Panc1 (cell line): ENCODE data around the gene WFIKKN1. TPM values are rescaled to one million over a fixed set of nuclear protein-coding genes. Genes with fewer than 3 reads are reported as not detected.

Experiments used
- ATAC-seq: fragments of 200-7000 bp; cut with Tn5 transposase; 2 replicates; pipeline ENCODE4 v1.9.1; 2020; ENCODE audit warnings: mild to moderate bottlenecking, moderate library complexity
- BruUV-seq: library from RNA; stranded (reverse); fragments of 400-500 nt; replicated peaks from 2 replicates; lab custom pipeline; 2021; lab: Mats Ljungman, UMichigan
- CTCF ChIA-PET: fragments of 300-600 bp; sonication (Branson Sonifier 250); formaldehyde crosslinking; loops from one replicate; lab custom pipeline; 2022; ENCODE audit warnings: antibody characterized with exemption; lab: Charles Lee
- POLR2A ChIA-PET: fragments of 300-600 bp; sonication (Branson Sonifier 250); formaldehyde crosslinking; loops from one replicate; lab custom pipeline; 2022; ENCODE audit warnings: antibody characterized with exemption; lab: Charles Lee
- DNase-seq: peaks from one replicate; pipeline ENCODE4 v3.0.0-alpha.2; 2010; ENCODE audit warnings: low read depth, low spot score
- H3K27ac ChIP-seq: 2 replicates; pipeline ENCODE4 v1.5.1; 2011; ENCODE audit warnings: mild to moderate bottlenecking, low read length, inconsistent platforms
- H3K27me3 ChIP-seq: fragments of 200-500 bp; sonication (Bioruptor generic); 2 replicates; pipeline ENCODE4 v1.6.0; 2014; ENCODE audit warnings: low read length, inconsistent platforms; ENCODE audit not compliant: control insufficient read depth, insufficient read depth
- H3K36me3 ChIP-seq: fragments of 200-500 bp; sonication (Bioruptor generic); 2 replicates; pipeline ENCODE4 v1.5.1; 2014; ENCODE audit warnings: inconsistent platforms, mild to moderate bottlenecking, low read length, moderate library complexity; ENCODE audit not compliant: control insufficient read depth, insufficient read depth
- H3K4me1 ChIP-seq: 2 replicates; pipeline ENCODE4 v1.5.1; 2011; ENCODE audit warnings: inconsistent platforms, mild to moderate bottlenecking, low read length, moderate library complexity; ENCODE audit not compliant: control insufficient read depth, insufficient read depth
- H3K4me3 ChIP-seq, 2 experiments: 2 replicates each; pipeline ENCODE4 v1.5.1; 2011 to 2012; ENCODE audit warnings: low read depth in 2 of 2, low read length in 2 of 2, mild to moderate bottlenecking in 2 of 2, inconsistent platforms in 1 of 2, moderate library complexity in 1 of 2
- H3K9me3 ChIP-seq: fragments of 200-500 bp; sonication (Bioruptor generic); 2 replicates; pipeline ENCODE4 v1.5.1; 2014; ENCODE audit warnings: low read depth, mild to moderate bottlenecking, inconsistent platforms, low read length, moderate library complexity; ENCODE audit not compliant: control insufficient read depth, insufficient read depth
- CTCF ChIP-seq: fragments of 450-650 bp; IDR thresholded peaks from 2 replicates; pipeline ENCODE4 v1.5.1; 2017; ENCODE audit warnings: mild to moderate bottlenecking
- POLR2AphosphoS5 ChIP-seq: IDR thresholded peaks from 2 replicates; pipeline ENCODE4 v1.6.1; 2012; ENCODE audit warnings: mild to moderate bottlenecking, low read depth, low read length, moderate library complexity
- SIN3A ChIP-seq: IDR thresholded peaks from 2 replicates; pipeline ENCODE4 v1.6.1; 2012; ENCODE audit warnings: low read depth, mild to moderate bottlenecking, low read length, moderate library complexity, borderline replicate concordance; ENCODE audit not compliant: insufficient read depth
- TCF7L2 ChIP-seq: IDR thresholded peaks from 2 replicates; pipeline ENCODE4 v1.6.1; 2011; ENCODE audit warnings: mild to moderate bottlenecking, low read depth, low read length, inconsistent platforms
- in situ Hi-C: cut with HindIII; loops from 2 replicates; pipeline ENCODE4 v1.10.0; 2016; ENCODE audit warnings: low sequenced_read_pairs, low pct_unique_long_range_greater_than_20kb
- intact Hi-C: fragments of 100-400 bp; cut with micrococcal nuclease; formaldehyde crosslinking; loops from one replicate; pipeline ENCODE4 v1.10.0; 2022; ENCODE audit not compliant: unreplicated experiment
- total RNA-seq: library from RNA; stranded (reverse); gene quantifications from one replicate; pipeline ENCODE4 v1.2.1, GENCODE V29; 2021; ENCODE audit not compliant: unreplicated experiment
- TF ChIP-seq, protein P1 (sequence below), 2 experiments: IDR thresholded peaks; 2 replicates each; pipeline ENCODE4 v1.6.1; 2011 to 2012; ENCODE audit warnings: low read depth in 2 of 2, control low read depth in 1 of 2, low read length in 1 of 2, mild to moderate bottlenecking in 1 of 2, moderate library complexity in 1 of 2; ENCODE audit not compliant: insufficient read depth in 1 of 2

Gene WFIKKN1
- total RNA-seq, 1 experiment from 2014 or later = 2.0 TPM

GRCh38 chr16:680625-680945 is 49.8 kb downstream of the WFIKKN1 start:
- intact Hi-C loops (loop anchor here (10.0 kb wide), 1 partner anchor 1094 kb away; the partner anchor contains the start of genes EME2, MRPS34 and NME3), in situ Hi-C loops (no loop called here)
- peak overlapping the region; percentile 87 for H3K27ac ChIP-seq

GRCh38 chr16:680967-681745 is 50.4 kb downstream of the WFIKKN1 start:
- Histone ChIP-seq H3K27me3 (no peaks in the 10 kb centered on the region), H3K9me3 (no peaks in the 10 kb centered on the region), H3K27ac (peak overlapping the region; percentile 87), H3K4me3 (peak overlapping the region; percentile 66 to 71), H3K36me3 (peaks cover 5% of the 10 kb centered on the region; the same call in 1 of the 2 replicates), H3K4me1 (peaks cover 18% of the 10 kb centered on the region)
- intact Hi-C loops (loop anchor here (10.0 kb wide), 1 partner anchor 1094 kb away; the partner anchor contains the start of genes EME2, MRPS34 and NME3), in situ Hi-C loops (no loop called here)
- peak; percentile 53; the same call in 1 of the 2 replicates for TF ChIP-seq CTCF
- TF ChIP-seq TCF7L2 = no peak
- TF ChIP-seq POLR2AphosphoS5 = no peak; the same call in 1 of the 2 replicates
- TF ChIP-seq, protein P1, sequence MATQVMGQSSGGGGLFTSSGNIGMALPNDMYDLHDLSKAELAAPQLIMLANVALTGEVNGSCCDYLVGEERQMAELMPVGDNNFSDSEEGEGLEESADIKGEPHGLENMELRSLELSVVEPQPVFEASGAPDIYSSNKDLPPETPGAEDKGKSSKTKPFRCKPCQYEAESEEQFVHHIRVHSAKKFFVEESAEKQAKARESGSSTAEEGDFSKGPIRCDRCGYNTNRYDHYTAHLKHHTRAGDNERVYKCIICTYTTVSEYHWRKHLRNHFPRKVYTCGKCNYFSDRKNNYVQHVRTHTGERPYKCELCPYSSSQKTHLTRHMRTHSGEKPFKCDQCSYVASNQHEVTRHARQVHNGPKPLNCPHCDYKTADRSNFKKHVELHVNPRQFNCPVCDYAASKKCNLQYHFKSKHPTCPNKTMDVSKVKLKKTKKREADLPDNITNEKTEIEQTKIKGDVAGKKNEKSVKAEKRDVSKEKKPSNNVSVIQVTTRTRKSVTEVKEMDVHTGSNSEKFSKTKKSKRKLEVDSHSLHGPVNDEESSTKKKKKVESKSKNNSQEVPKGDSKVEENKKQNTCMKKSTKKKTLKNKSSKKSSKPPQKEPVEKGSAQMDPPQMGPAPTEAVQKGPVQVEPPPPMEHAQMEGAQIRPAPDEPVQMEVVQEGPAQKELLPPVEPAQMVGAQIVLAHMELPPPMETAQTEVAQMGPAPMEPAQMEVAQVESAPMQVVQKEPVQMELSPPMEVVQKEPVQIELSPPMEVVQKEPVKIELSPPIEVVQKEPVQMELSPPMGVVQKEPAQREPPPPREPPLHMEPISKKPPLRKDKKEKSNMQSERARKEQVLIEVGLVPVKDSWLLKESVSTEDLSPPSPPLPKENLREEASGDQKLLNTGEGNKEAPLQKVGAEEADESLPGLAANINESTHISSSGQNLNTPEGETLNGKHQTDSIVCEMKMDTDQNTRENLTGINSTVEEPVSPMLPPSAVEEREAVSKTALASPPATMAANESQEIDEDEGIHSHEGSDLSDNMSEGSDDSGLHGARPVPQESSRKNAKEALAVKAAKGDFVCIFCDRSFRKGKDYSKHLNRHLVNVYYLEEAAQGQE (IDR thresholded peaks at IDR 0.05; ENCODE audit: insufficient read depth in 1 of 2, low read depth in 2 of 2, low read length in 1 of 2) = no peak
- ATAC-seq = no peak
- ChIA-PET CTCF (interaction anchor here (1.1 kb wide), 1 partner anchor 13 kb away, joined by 3 read pairs; the partner anchor contains the start of gene RHOT2), POLR2A (no interaction called here)
- BruUV-seq = no TSS peak
- no peak for DNase-seq

More at GRCh38 chr16:680625-680945, 49.8 kb downstream of the WFIKKN1 start:
- DNase-seq = no peak
- no TSS peak for BruUV-seq
- ChIA-PET POLR2A (no interaction called here), CTCF (interaction anchor here (1.1 kb wide), 1 partner anchor 13 kb away, joined by 3 read pairs; the partner anchor contains the start of gene RHOT2)
- H3K4me1 ChIP-seq = peaks cover 18% of the 10 kb centered on the region
- H3K4me3 ChIP-seq = peak overlapping the region; percentile 66 to 71
- H3K36me3 ChIP-seq = peaks cover 5% of the 10 kb centered on the region; the same call in 1 of the 2 replicates
- ATAC-seq = no peak
- TF ChIP-seq SIN3A (peak; percentile 31; the same call in 1 of the 2 replicates), CTCF (no peak)
- no peaks in the 10 kb centered on the region for H3K9me3 ChIP-seq
- H3K27me3 ChIP-seq = no peaks in the 10 kb centered on the region
